ENCODE data around the gene CMSS1. TPM values are rescaled to one million over a fixed set of nuclear protein-coding genes. Genes with fewer than 3 reads are reported as not detected.
A peak's percentile ranks its signal among the peaks of the same experiment; 100 is the strongest.

The CMSS1 gene
- 10 to 100 TPM; 10.1 to 14.6 (median 11.6) TPM for total RNA-seq
- long read RNA-seq, partial matches to known transcripts, result 0 of 1 reads
- long read RNA-seq, other reads (novel, unspliced or antisense), result 1 of 1 reads

DNA sequence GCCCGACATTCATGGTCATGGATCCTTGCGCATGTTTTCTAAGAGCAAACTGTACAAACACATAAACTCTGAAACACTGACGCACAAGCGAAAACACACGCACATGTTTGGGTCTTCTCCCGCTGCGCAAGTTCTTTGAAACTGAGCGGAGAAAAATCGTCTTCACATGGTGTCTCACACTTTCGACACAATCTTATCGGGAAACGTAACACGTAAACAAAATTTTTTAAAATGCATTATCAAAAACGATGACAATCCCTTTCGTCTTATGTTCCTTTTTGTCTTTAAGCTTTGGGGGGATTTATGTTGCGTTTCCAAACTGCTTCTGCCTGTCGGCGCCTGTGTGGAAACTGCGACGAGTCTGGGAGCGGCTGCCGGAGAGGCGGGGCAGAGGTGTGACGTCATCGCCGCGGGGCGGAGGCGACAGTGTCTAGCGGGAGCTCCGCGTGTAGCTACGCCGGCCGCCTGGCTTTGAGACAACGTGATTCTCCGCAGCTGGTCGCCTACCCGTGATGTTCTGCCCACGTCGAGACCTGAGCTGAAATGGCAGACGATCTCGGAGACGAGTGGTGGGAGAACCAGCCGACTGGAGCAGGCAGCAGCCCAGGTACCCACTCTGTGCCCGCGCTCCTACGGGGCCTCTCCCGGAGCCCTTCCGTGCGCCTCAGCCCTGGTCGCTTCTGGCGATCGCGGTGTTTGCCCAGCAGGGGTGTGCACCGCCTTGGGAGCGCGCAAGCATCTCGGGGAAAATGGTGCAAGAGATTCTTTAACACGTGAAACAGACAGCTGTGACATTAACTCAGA is at the start of gene CMSS1:
Gene CMSS1, plus strand, starts transcription at position 426 of the 804 bp plus-strand sequence.
- WGBS (ENCODE audit: insufficient coverage, low coverage, low lambda C conversion rate, missing lambda C conversion rate), result under 1% methylated on average over 45 of the region's 60 CpGs
- no peaks in the 10 kb centered on the region for H3K9me3 ChIP-seq
- peaks cover 0 to 5% (median 0%) of the 10 kb centered on the region in 4 donors for H3K4me1 ChIP-seq
- no peaks in the 10 kb centered on the region for H3K27me3 ChIP-seq
- peak; percentile 98 to 99 (median 99) for ATAC-seq
- peak within 1 kb of the TSS; percentile 59 to 79 (median 74) for H3K4me3 ChIP-seq
- TF ChIP-seq POLR2A (IDR thresholded peaks at IDR 0.05), result peak; percentile 54
- TF ChIP-seq, protein P1, sequence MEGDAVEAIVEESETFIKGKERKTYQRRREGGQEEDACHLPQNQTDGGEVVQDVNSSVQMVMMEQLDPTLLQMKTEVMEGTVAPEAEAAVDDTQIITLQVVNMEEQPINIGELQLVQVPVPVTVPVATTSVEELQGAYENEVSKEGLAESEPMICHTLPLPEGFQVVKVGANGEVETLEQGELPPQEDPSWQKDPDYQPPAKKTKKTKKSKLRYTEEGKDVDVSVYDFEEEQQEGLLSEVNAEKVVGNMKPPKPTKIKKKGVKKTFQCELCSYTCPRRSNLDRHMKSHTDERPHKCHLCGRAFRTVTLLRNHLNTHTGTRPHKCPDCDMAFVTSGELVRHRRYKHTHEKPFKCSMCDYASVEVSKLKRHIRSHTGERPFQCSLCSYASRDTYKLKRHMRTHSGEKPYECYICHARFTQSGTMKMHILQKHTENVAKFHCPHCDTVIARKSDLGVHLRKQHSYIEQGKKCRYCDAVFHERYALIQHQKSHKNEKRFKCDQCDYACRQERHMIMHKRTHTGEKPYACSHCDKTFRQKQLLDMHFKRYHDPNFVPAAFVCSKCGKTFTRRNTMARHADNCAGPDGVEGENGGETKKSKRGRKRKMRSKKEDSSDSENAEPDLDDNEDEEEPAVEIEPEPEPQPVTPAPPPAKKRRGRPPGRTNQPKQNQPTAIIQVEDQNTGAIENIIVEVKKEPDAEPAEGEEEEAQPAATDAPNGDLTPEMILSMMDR (IDR thresholded peaks at IDR 0.05), result peak in 1 of 4 donors; percentile 23
- peak within 1 kb of the TSS; percentile 66 to 83 (median 79) for H3K27ac ChIP-seq
- intact Hi-C loops (cut with DNase I), result no loop called here
- H3K36me3 ChIP-seq, result no peaks in the 10 kb centered on the region
- DNase-seq, result peak; percentile 96

DNA sequence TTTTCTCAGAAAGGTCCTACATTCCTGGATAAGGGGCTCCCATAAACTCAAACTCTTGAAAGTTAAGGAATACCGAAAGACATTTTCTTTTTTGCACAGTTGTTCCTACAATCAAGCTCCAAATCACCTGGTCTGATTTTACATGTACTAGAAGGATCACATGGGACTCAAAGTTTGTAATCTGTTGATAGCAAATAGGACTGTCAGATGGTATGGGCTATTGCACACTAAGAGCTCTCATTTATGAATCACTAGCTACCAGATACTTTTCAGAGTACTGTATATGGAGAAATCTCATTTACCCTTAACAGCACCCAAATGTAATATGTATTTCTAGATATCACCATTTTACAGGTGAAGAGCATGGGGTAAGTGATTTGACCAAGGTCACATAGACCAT is 49.5 kb upstream of the CMSS1 start:
- intact Hi-C loops (cut with DNase I), result no loop called here
- TF ChIP-seq, protein P1 (IDR thresholded peaks at IDR 0.05), result no peak
- no peak for TF ChIP-seq POLR2A (IDR thresholded peaks at IDR 0.05)
- Histone ChIP-seq H3K4me1 (no peaks in the 10 kb centered on the region), H3K27me3 (no peaks in the 10 kb centered on the region), H3K4me3 (no peak overlapping the region), H3K27ac (no peak overlapping the region), H3K36me3 (no peaks in the 10 kb centered on the region), H3K9me3 (no peaks in the 10 kb centered on the region)
- WGBS (ENCODE audit: insufficient coverage, low coverage, low lambda C conversion rate, missing lambda C conversion rate), result 100% methylated on average over 1 of the region's 1 CpG
- ATAC-seq, result no peak
- no peak for DNase-seq

DNA sequence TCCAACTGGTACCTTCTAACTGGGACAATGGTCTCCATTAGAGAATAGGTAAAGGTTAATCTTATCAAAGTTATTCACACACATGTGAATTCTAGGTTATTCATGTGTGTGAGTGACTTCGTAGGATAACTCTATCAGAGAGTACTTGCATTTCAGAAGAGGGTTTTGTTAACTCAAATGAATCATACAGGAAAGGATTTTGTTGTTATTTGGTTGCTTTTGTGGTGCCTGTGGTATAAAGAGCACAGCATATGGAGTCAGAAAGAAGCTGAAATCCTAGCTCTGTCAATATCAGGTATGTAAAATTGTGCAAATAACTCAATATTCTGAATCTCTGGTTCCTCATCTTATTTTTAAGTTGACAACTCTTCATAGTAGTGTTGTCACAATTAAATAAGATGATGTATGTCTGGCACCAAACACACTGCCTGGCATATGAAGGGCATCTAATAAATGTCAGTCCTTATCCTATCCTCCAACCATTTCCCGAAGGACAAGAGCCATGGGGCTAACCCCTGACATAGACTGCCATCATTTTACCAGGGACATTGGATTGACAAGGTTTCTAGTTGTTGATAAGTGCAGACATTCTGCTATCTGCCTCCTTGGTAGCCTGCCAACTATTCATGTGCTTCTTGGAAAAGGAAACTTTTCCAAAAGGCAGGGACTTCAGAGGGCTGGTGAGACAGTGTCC is 48.7 kb upstream of the CMSS1 start:
- intact Hi-C loops (cut with DNase I), result no loop called here
- WGBS (ENCODE audit: insufficient coverage, low coverage, low lambda C conversion rate, missing lambda C conversion rate), result 57% methylated on average over 1 of the region's 2 CpGs
- Histone ChIP-seq H3K27ac (no peak overlapping the region), H3K4me3 (no peak overlapping the region), H3K27me3 (no peaks in the 10 kb centered on the region), H3K36me3 (no peaks in the 10 kb centered on the region), H3K9me3 (no peaks in the 10 kb centered on the region), H3K4me1 (no peaks in the 10 kb centered on the region)
- no peak for DNase-seq
- TF ChIP-seq, protein P1 (IDR thresholded peaks at IDR 0.05), result no peak
- ATAC-seq, result no peak

DNA sequence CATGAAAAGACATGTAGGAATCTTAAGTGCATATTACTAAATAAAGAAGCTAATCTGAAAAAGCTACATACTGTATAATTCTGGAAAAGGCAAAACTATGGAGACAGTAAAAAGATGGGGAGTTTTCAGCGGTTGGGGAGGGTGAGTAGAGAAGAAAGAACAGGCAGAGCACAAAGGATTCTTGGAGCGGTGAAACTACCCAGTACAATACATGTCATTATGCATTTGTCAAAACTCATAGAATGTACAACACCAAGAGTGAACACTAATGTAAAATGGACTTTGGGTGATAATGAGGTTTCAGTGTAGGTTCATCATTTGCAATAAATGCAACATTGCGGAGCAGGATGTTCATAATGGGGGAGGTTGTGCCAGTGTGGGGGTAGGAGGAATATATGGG is 45.5 kb upstream of the CMSS1 start:
- TF ChIP-seq, protein P1 (IDR thresholded peaks at IDR 0.05), result no peak
- TF ChIP-seq POLR2A (IDR thresholded peaks at IDR 0.05), result no peak
- Histone ChIP-seq H3K4me1 (no peaks in the 10 kb centered on the region), H3K27ac (no peak overlapping the region), H3K9me3 (no peaks in the 10 kb centered on the region), H3K36me3 (no peaks in the 10 kb centered on the region), H3K27me3 (no peaks in the 10 kb centered on the region), H3K4me3 (no peak overlapping the region)
- ATAC-seq (no peak), DNase-seq (no peak)
- intact Hi-C loops (cut with DNase I), result no loop called here
- WGBS (ENCODE audit: insufficient coverage, low coverage, low lambda C conversion rate, missing lambda C conversion rate), result 67% methylated on average over 3 of the region's 3 CpGs

All from right lobe of liver (tissue), 6 donors.